GM21717 (cell line): ENCODE data around the gene C1QTNF7.

Experiments
- ATAC-seq: cut with Tn5 transposase; IDR thresholded peaks from one replicate; pipeline ENCODE4 v1.9.1; 2021; ENCODE audit warnings: mild to moderate bottlenecking, moderate library complexity; ENCODE audit not compliant: unreplicated experiment

The C1QTNF7 gene, protein sequence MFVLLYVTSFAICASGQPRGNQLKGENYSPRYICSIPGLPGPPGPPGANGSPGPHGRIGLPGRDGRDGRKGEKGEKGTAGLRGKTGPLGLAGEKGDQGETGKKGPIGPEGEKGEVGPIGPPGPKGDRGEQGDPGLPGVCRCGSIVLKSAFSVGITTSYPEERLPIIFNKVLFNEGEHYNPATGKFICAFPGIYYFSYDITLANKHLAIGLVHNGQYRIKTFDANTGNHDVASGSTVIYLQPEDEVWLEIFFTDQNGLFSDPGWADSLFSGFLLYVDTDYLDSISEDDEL

DNA sequence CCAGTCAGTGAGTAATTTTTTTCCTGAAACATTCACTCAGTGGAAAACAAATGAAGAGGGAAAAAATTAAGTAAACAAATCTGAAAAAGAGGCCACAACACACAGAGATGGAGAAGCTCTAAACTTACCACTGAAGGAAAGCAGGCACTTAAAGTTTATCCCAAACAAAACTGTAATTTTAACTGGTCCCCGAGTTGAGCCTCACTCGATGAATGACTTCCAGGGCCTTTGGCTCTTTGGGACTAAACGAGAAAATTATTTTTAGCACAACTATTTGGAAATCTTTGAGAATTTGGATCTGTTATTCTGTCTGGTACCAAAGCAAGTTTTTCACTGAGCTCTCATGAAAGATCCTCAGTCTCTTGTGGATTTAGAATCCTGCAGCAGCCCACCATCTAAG, at the start of gene C1QTNF7:
Gene C1QTNF7 (plus strand): TSS at position 333 of the 400 bp plus-strand sequence. CDS start 7,711 bp downstream, outside the sequence.
- ATAC-seq = no peak

DNA sequence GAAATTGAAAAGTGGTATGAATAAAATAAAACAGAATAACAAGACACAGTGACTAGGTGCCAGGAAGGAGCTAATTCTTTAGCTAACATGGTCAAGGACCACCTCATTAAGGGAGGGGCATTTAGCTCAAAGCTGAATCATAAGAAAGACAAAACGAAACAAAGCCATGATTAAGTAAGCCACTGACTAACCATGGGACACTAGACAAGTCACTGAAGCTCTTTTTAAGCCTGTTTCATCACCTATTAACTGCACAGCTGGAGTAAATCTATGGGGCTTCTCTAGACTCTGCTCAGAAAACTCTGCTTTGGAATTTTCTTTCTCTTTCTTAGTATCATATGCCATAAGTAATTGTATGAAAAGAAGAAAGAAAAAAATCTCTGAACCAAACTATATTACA, 49.8 kb upstream of the C1QTNF7 start:
- ATAC-seq = no peak

DNA sequence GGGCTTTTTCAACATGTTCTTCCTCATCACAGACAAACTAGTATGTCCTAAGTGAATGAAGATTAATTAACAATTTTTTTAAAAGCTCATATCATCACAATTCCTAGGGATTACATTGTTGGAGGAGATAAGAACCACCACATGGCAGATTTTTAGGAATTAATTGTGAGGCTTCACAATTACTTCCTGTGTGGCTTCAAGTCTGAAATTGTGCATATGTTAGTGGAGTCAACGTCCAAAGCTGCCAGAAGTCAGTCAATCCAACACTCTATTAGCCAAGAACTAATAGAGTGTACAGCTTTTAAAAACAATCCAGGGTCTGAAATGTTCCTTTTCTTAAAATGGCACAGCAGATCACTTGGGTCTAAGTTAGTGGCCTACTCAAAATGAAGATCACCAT, 49.3 kb upstream of the C1QTNF7 start:
- no peak for ATAC-seq

DNA sequence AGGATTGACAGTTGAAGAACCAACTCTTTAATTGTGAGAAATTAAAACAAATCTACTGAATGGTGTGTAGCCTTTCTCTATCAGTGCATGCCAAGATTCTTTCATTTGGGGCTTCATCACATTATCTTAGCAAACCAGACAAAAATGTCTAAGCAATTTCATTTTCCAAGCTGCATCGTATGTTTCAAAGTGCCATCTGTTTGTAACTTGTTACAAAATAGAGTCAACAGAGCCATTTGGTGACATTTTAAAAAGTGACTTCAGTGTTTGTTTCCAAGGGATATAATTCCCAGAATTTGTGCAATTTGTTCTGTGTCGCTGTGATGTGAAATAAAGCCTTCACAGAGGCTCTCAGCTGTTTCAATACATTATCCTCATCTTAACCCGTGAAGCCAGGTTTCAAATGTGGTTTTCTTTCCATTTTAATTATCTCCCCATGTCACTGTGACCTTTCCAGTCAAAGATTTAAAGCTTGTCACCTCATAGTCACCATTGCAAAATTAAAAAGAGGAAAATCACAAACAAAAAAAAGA, 46.0 kb upstream of the C1QTNF7 start:
- no peak for ATAC-seq

DNA sequence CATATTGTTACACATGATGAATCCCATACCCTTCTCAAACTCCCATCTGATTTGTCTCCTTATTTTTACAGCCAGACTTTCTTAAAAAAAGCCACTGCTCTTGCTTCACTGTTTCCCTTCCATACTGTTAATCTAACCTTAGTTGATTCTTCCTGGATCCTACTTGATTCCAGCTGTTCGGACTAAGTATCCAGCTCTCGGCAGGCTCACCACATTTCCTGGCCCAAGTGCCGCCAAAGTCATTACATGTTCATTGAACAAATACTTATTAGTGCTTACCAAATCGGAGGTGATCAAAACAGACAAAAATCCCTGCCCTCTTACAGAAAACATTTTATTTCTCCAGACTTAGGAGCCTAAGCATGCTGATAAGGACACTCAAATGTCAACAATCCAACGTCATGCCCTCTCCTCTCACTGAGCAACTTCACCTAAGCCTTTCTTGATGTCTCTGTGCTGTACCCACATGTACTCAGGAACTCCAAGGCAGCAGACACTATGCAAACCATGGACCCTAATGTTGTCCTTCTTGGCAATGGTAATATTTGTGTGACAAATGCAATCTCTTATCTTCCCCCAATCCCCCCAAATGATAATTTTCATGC, 45.1 kb upstream of the C1QTNF7 start:
- ATAC-seq = no peak

DNA sequence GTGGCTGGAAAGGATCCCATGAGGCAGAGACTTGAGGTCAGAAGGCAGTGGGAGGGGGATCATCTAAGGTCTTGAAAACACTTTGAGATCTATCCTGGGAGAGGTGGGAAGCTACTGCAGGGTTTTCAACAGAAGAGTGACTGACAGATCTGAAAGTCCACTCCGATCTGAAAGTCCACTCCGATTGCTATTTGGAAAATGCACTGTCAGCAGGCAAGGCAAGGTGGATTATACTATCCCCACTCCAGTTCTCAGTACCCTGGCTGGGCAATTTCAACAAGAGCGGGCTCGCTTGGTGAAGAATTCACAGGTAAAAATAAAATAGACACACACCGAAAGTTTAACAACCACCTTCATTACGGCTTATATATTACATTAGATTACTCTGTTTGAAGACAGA, 42.3 kb upstream of the C1QTNF7 start:
- ATAC-seq = no peak

DNA sequence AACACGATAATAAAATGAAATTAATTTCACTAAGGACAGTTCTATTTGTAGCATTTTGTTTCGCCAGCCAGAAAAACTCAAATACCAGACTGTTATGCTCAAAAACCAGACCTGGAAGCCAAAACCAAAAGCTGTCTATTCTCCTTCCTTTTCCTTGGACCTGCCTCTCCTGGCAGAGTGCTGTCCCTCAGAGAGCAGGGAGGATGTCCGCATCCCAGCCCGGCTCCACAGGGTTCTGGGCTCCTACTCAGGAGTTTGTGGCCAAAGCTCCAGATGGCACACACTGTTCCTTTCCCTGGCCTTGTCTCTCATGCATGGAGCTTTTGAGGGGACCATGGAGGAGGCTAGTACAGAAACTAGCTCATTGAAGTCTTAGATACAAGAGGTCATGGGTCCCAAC, 41.9 kb upstream of the C1QTNF7 start:
- no peak for ATAC-seq

DNA sequence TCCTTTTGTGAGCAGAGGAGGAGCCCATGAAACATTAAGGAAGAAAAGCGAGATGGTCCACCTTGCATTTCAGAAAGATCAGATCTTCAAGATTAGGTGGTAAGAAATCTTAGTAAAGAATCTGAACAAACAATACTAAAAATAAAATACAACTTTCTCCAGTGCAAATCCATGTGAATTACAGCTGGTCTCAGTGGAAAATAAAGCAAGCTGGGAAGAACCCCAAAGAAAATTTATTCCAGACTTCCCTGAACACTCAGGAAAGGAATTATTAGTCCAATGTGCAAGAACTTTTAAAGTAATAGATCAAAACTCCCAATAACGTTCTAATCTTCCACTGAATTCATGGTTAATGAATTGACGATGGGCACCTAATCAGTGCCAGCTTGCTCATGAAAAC, 37.3 kb upstream of the C1QTNF7 start:
- no peak for ATAC-seq

DNA sequence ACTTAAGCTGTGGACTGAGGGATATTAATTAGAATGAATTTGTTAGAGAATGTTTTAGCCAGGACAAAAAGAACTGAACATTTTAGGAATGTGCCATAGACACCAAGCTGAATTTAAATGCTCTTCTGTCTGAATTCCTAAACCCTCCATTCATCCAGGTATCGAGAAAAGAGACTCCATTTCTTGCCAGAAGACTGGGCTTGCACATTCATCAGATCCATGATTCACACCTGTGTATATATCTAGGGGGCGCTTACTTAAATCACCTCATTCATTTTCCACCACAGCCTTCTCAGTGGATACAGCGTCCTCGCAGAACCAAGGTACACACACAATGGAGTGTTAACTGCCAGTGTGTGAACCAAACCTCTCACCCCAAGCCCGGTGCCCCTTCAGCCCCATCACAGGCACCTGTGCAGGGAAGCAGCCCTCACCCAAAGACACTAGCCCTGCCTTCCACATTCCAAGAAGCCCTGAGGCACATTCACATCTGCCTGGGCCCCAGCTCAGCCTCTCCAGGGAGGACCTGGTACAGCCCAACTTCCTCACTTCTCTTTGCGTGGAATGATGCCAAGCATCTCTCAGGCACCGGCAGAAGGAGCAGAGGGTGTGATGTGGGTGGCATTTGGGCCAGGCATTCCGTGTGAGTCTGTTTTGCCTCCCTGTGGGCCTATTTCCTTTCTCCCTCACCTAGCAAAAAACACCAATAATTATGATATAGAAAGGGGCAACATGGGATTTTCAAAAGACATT, 35.6 kb upstream of the C1QTNF7 start:
- ATAC-seq = no peak

DNA sequence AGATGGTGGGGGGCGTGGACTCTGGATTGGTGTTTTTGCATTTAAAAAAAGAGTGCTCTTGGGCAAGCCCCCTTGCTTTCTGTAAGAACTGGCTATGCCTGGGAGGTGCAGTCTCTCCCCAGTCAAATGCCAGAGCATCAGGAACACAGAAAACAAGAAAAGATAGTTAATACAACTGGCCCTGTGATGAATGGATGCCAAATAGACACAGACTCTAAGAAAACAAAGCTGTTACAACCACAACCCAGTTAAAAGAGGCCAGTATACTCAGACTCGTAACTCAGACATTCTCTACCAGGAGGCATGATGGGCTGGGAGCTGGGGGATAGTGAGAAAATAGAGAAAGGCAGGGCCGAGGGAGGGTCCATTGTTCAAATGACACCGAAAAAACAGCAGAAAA, 32.5 kb upstream of the C1QTNF7 start:
- ATAC-seq = no peak

DNA sequence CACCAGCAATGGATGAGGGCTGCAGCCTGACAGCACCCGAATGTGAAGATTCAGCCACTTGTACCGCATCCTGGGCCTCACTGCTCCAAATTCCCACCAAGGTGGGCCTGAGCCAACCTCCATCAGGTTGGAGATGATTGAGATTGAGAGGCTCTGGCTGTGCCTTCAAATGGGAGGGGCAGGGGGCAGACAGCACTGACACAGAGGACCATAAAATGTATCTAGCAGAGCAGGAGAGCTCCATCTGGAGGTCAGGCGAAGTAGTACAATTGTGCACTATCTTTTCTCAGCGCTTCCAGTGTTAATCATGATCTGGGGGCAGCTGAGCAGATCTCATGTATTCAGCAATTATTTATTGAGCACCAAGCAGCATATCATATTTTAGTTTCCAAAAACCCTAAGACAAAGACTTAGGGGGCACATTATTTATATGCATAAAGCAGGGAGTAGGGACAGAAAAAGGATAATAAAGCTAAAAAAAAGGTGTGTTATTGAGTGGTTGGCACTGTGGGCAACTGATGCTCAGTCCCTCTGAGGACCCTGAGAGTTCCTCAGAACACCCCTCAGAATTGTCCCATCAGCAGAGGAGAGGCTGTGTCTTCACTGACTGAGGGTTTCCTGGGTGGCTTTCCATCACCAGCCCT, 31.6 kb upstream of the C1QTNF7 start:
- peak; percentile 82 for ATAC-seq

DNA sequence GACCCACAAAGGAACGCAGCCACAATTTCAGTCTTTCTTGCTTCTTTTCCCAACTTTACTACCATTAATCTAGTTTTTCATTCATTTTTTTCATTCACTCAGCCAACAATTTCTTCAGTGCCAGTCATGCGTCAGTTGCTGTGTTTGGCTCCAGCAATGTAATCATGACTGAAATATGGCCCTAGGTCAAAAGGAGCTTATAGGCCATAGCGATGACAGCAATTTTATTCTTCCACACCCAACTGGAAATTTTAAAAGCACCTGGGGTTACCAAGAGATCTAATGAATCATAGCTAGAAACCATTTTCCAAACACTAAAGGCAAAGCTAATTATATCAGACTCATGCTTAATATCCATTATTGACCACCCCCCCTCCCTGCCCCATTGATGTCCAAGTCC, 29.8 kb upstream of the C1QTNF7 start:
- no peak for ATAC-seq

DNA sequence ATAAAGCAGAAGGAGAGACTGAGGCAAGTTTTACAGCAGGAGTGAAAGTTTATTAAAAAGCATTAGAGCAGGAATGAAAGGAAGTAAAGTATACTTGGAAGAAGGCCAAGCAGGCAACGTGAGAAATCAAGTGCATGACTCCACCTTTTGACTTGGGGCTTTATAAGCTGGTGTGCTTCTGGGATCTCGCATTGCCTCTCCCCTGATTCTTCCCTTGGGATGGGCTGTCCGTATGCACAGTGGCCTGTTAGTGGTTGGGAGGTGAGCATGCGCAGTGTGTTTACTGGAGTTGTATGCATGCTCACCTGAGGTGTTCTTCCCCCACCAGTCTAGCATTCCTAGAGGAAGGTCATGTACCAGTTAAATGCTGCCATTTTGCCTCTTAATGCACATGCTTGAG, 29.1 kb upstream of the C1QTNF7 start:
- ATAC-seq = no peak

DNA sequence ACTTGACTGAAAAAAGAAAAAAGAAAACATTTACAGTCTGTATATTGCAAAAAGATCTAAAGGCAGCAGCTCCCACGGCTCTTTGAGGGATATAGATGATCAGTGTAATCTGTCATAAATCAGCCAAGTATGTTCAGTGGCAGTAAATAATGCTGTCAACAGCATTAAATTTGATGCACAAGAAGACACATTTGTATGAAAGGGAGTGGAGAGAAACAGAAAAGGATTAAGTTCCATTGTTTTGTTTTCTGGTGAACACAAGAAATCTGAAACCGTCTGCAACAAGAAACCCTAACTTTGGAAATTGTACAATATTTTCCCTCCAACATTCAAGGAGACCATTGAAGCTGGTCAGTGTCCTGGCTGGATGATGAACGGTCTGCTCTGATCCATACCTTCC, 27.6 kb upstream of the C1QTNF7 start:
- ATAC-seq = no peak

DNA sequence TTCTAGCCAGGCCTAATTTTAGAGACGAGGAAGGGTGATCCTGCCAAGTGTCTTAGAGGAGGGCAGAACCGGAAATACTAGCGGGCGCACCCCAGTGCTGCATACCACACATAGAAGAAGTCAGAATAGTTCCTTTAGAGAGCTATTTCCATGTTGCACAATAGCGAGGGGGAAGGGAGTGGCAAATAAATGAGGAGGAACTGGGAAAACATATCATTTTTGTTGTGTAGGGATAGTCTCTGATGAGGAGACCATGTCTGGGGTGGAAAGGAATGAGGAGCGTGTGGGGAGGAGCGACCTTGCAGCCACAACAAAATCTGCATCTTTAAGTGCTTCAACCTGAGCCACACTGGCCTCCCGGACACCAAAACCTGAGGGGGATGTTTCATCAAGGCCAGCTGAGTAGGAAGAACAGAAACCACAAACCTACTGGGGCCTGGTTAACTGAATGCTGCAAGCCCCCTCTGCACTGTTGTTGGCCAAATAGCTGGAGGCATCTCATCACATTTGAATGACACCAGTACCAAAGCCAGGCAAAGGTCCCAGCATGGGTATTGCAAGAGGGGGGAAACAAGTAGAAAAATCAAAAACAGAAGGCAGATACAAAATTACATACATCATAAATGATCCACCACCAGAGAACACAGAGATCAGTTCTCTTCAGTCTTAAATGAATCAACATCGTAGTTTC, 26.7 kb upstream of the C1QTNF7 start:
- ATAC-seq = peak; percentile 70

DNA sequence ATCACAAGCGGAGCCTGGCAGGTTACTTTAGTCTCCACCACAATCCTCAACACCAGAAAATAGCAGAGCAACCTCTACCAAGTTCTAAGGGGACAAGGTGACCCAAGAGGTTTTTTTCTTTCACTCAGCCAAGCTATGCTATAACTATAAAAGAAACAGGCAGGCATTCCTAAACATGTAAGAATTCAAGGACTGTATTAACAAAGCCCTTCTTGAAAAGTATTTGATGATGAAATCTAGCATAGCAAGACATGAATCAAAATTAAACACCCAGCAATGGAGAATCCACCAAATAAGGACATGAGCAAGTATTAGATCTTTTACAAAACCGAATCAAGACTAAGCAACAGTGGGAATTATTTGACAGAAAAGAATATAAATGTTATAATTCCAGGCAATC, 25.7 kb upstream of the C1QTNF7 start:
- ATAC-seq = no peak

DNA sequence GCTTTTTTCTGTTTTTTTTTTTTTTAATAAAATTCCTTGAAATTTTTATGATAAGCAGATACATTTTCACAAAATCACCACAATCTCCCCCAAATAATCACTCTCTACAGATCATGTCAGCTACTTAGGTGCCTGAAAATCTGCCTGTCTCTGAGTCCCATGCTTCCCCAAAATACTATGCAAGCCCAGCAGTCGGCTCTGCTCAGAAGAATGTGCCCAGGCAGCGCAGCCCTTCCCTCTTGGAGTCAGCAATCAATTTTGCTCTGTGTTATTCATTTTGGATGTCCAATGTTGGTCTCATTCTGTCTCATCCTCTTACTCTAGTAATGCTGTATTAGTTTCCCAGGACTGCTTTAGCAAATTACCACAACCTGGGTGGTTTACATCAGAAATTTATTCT, 24.9 kb upstream of the C1QTNF7 start:
- ATAC-seq = no peak

DNA sequence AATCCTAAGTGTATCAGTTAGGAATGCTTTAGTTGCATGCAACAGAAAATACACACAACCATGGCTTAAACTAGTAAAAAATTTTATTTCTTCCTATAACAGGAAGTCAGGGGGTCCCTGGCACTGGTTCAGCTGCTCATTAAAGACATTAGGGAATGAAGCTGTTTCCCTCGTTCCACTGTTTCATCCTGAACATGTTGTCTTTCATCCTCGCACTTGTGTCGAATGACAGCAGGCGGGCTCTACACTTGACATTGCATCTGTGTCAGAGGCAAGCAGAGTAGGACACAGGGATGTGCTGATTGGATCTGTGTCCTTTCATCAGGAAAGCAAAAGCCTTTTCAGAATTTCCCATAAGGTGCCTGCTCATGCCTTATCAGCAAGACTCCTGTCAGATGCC, 22.8 kb upstream of the C1QTNF7 start:
- no peak for ATAC-seq

DNA sequence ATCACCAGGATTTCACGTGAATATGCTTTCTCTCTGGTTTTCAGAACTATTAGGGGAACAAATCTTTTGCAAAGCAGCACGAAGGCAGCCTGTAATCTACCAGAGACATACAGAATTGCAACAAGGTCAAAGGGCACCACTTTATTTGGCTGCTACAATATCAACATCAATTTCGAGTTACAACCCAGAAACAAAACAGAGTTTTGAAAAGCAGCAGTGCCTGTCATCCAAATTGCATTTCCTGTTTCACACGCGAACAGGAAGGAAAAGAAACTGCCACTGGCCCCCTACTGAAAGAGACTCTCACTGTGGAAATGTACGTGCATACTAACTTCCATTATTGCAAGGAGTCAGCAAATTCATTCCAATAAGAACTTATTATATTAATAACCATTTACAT, 17.1 kb upstream of the C1QTNF7 start:
- ATAC-seq = no peak

DNA sequence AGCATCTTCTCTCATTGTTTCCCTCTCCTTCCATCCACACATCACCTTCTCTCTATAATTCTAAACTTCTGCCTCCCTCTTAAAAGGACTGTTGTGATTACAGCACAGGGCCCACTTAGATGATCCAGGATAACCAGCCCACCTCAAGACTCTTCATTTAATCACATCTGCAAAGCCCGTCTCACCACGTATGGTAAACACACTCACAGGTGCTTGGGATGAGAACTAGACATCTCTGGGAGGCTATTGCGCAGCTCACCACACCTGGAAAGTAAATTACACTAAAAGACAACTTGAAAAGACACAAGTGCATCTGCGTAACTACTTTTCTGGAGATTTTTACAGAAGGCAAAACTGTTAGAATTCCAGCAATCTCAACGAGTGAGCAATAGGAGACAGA, 15.4 kb upstream of the C1QTNF7 start:
- no peak for ATAC-seq
